SHP77 treated with DMSO at 0.1 percent for 48 hours (cell line): ENCODE results near the gene CSPG4.
"Not testable (repeated sequence)": the region's sequence is repeated elsewhere in the genome, so short reads cannot be mapped to it uniquely, and the experiment has no call there.

Source experiments
- DNase-seq: peaks from one replicate; lab custom pipeline; 2025; lab: John Stamatoyannopoulos, UW

CSPG4 gene

DNA sequence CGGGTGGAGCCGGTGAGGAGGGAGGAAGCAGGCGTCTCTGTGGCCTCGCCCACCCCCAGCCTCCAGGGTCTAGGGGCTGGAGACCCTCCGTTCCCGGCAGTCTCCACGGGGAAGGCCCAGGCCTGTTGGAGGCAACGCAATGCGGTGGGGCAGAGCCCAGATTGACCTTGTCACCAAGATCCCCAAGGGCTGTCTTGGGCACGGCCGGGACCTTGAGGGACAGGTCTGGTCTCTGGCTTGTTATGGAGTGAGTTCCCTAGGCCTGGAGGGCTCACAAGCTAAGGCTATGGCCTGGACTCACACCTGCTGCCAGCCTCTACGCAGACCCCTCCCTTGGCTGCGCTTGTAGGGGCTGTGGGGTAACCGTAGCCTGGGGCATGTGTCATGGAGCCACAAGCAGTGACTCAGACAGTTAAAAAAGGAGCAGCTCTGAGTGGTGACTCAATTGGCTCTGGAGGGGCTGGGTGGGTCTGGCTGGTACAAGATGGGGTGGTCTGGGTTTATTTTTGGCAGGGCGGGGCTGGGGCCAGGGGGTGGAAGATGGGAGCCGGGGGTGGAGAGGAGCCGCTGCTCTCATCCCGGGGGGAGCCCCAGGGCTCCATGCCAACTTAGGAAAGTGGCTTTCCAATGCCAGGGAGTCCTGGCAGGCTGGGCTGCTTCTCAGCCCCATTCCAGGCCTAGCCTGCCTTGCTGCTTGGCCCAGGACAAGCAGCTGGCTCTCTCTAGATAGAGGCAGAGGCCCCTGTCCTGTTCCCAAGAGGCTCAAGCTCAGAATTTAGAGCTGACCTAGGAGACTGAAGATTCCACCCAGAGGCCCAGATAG lies 9.0 kb downstream of the CSPG4 start:
- not testable (repeated sequence) for DNase-seq

- DNase-seq, result no peak
Observed at GRCh38 chr15:75702436-75702835, 10.2 kb downstream of the CSPG4 start.

GRCh38 chr15:75701071-75702003 lies 11.3 kb downstream of the CSPG4 start:
- not testable (repeated sequence) for DNase-seq

GRCh38 chr15:75699961-75700874 lies 12.4 kb downstream of the CSPG4 start:
- not testable (repeated sequence) for DNase-seq

GRCh38 chr15:75699517-75699916 lies 13.1 kb downstream of the CSPG4 start:
- DNase-seq, result not testable (repeated sequence)

- DNase-seq, result not testable (repeated sequence)
Observed at GRCh38 chr15:75697974-75698747, 14.5 kb downstream of the CSPG4 start.

- DNase-seq, result no peak
Observed at GRCh38 chr15:75697523-75697922, 15.1 kb downstream of the CSPG4 start.

GRCh38 chr15:75696854-75697259 lies 15.8 kb downstream of the CSPG4 start:
- no peak for DNase-seq

GRCh38 chr15:75696311-75696720 lies 16.3 kb downstream of the CSPG4 start:
- DNase-seq, result no peak

DNA sequence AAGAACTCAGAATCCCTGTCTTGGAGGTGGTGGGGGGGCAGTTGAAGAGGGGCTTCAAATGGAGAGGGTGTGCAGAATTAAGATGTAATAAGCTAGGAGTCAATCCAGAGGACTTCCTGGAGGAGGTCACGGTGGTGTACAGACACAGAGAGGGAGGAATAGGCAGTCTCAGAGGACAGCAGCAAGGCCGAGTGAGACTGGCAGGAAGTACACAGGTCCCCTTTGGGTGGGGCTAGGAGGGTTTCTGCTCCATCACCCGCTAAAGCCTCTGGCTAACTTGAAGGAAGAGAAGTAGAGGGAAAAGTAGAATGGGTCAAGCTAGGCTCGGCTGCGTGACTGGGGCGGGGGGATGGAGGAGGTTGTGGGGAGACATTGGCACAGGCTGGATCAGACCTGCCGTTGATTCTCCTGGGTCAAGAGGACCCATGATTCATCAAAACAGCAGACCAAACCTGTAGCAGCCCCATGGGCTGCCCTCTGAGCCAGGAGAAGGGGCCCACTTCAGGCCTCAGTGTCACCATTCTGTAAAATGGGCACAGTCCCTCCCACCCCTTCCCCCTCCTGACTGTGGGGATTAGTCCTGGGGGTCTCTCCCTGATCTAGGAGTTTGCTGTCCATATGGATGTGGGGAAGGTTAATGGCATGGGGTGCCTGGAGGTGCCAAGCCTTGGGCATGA lies 16.9 kb downstream of the CSPG4 start:
- DNase-seq, result no peak

- no peak for DNase-seq
Observed at GRCh38 chr15:75695220-75695619, 17.4 kb downstream of the CSPG4 start.

DNA sequence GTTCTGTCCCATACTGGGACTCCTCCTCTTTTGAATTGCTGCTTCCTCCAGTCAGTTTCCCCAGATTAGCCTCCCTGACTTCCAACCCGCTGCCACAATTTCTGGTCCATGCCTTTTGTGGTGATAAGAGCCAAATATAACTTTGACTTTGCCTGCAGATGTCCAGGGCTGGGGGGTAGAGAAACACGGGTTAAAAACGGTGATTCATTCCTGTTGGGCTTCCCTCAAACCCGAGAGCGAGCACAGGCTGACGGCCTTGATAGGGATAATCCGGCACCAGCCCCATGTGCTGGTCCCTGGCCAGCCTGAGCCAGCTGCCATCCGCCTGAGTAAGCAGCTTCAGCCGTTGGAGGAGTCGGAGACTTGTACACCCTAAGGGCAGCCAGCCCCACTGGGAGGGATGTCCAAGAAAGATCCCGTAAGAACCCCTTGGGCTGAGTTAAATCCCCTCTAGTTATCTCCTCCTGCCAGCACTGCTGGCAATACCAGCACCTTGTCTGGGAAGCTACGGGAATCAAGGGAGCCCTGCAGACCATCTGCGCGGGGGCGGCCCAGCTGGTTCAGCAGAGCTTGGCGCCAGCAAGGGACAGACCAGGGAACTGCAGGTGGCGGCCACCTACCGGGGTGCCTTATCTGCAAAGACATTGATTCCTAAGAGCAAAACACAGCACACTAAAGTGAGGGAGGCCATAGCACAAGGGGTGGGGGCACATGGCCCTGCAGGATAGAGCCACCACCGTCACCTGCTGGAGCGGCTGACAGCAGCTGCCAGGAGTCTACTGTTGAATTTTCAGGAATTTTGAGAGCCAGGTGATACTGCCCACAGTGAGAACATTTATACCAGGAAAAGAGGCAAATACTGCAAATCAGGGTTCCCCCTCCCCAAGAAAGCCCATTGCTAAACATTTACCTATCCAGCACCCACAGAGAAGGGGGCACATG lies 18.1 kb downstream of the CSPG4 start:
- DNase-seq, result peak; percentile 68

DNA sequence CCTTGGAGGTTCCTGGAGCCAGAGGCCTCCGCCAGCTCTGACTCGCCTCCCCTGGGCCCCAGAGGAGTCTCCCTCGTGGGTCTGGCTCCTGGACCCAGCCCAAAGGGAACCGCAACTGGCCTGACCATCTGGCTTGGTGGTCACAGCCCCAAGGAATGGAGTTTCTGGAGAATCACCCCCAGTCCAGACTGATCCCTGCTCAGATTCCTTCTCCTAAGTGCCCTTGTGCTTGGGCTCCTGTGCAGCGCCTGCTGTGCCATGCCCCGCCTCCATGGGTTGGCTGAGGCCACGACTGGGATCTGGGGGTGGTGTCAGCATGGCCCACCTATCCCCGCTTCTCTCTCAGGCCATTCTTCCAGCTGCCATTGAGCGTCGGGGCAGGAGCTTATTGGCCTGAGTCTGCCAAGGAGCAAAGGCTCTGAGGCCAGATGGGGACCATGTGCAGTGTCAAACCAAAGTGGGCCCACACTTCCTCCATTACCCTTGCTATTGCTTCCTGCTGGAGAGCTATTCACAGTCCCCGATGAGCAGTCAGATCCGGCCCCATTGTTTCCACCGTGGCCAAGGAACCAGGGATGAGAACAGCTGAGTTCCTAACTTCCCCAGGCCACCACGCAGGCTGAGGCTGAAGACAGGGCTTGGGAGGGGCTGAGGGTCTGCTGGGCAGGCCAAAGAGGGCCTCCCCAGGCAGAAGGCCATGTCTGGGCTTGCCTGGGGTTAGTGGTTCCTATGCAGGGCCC lies 19.0 kb downstream of the CSPG4 start:
- DNase-seq, result no peak

DNA sequence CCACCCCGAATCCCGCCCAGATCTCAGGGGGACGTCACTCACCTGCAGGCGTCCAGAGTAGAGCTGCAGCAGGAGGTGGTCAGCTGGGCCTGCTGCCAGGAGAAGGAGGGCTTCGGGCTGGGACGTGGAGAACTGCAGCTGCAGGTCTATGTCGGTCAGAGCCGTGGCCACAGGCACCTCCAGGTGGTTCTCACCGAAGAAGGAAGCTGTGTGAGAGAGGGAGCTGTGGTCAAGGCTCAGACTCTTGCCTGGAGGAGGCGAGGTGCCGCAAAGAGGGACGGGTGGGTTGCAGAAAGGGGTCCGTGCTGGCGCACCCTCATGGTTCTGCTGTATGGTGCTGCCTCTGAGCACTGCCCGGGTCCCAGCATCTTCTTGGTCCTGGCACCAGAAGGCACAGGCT lies 19.6 kb downstream of the CSPG4 start:
- not testable (repeated sequence) for DNase-seq

DNA sequence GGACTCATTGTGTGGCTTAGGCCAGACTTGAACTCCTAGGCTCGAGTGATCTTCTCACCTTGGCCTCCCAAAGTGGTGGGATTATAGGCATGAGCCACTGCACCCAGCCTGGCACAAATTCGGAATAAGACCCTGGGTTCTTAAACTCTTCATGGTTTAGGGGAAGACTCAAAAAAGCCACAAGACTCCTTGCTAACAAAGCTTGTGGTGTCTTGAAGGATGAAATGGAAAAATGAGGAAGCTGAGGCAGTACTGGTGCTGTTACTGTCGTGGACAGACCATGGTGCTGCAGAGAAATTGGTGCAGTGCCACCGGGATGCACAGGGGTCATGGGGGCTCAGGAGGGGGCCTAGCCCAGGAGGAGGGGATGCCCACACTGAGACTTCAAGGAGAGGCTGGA lies 20.3 kb downstream of the CSPG4 start:
- not testable (repeated sequence) for DNase-seq

GRCh38 chr15:75689429-75689828 lies 23.2 kb downstream of the CSPG4 start:
- not testable (repeated sequence) for DNase-seq

GRCh38 chr15:75688831-75689230 lies 23.8 kb downstream of the CSPG4 start:
- no peak for DNase-seq

DNA sequence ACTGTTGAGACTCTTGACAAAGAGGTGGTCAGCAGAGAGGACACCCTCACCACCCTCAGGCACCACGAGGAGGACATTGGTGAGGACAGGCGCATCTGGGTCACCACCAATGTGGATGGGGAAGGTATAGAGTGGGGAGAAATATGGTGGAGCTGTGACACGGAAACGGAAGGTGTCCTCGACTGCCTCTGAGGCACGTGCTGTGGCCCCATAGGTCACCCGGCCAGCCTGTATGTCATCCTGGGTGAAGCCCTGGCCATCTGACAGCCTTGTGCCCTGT lies 24.4 kb downstream of the CSPG4 start:
- DNase-seq, result no peak
